Loucy (cell line): Measurements from ENCODE around the gene PITX3.
"Not testable (repeated sequence)": the region's sequence is repeated elsewhere in the genome, so short reads cannot be mapped to it uniquely, and the experiment has no call there.

Source experiments
- H2AFZ ChIP-seq: fragments of 200-600 bp; sonication (generic); 2 replicates; pipeline ENCODE4 v1.6.0; 2016; ENCODE audit warnings: antibody characterized with exemption, mild to moderate bottlenecking, low read length, moderate library complexity
- H3F3A ChIP-seq: fragments of 200-600 bp; 2 replicates; pipeline ENCODE4 v1.6.0; 2016; ENCODE audit warnings: antibody characterized with exemption, low read depth, mild to moderate bottlenecking
- H3K27me3 ChIP-seq: fragments of 200-600 bp; sonication (generic); 2 replicates; pipeline ENCODE4 v1.6.1; 2014; ENCODE audit warnings: low read length, mild to moderate bottlenecking; ENCODE audit not compliant: insufficient read depth, poor library complexity, severe bottlenecking
- H3K36me3 ChIP-seq: fragments of 200-600 bp; sonication (generic); 2 replicates; pipeline ENCODE4 v1.6.1; 2016; ENCODE audit warnings: low read length; ENCODE audit not compliant: insufficient read depth
- H3K4me1 ChIP-seq: fragments of 200-600 bp; sonication (generic); 2 replicates; pipeline ENCODE4 v1.5.1; 2014; ENCODE audit warnings: low read length, mild to moderate bottlenecking; ENCODE audit not compliant: insufficient read depth, poor library complexity, severe bottlenecking
- H3K4me2 ChIP-seq: fragments of 200-600 bp; sonication (generic); 2 replicates; pipeline ENCODE4 v1.6.0; 2014; ENCODE audit warnings: antibody characterized with exemption, low read length, low read depth, mild to moderate bottlenecking; ENCODE audit not compliant: poor library complexity, severe bottlenecking
- H3K4me3 ChIP-seq: fragments of 200-600 bp; sonication (generic); 2 replicates; pipeline ENCODE4 v1.5.1; 2014; ENCODE audit warnings: low read length, mild to moderate bottlenecking, mixed read lengths; ENCODE audit not compliant: poor library complexity, severe bottlenecking
- H3K79me2 ChIP-seq: fragments of 200-600 bp; sonication (generic); 2 replicates; pipeline ENCODE4 v1.6.1; 2014; ENCODE audit warnings: low read length; ENCODE audit not compliant: insufficient read depth
- H3K9ac ChIP-seq: fragments of 200-600 bp; sonication (generic); 2 replicates; pipeline ENCODE4 v1.6.0; 2014; ENCODE audit warnings: mild to moderate bottlenecking, low read depth, low read length, moderate library complexity; ENCODE audit not compliant: poor library complexity, severe bottlenecking
- H3K9me2 ChIP-seq: fragments of 200-600 bp; sonication (generic); replicated peaks from 2 replicates; pipeline ENCODE4 v1.6.1; 2016; ENCODE audit warnings: low read depth, low read length, mixed read lengths
- H3K9me3 ChIP-seq: fragments of 200-600 bp; sonication (generic); 2 replicates; pipeline ENCODE4 v1.6.1; 2014; ENCODE audit warnings: mild to moderate bottlenecking, antibody characterized with exemption, low read length, low read depth; ENCODE audit not compliant: insufficient read depth
- H4K20me1 ChIP-seq: fragments of 200-600 bp; sonication (generic); 2 replicates; pipeline ENCODE4 v1.6.0; 2014; ENCODE audit warnings: antibody characterized with exemption, low read length, mild to moderate bottlenecking; ENCODE audit not compliant: insufficient read depth, poor library complexity, severe bottlenecking
- CTCF ChIP-seq: fragments of 200-600 bp; sonication (generic); conservative IDR thresholded peaks from 2 replicates; pipeline ENCODE4 v1.5.1; 2014; ENCODE audit warnings: mild to moderate bottlenecking, antibody characterized with exemption, low read length
- EZH2phosphoT487 ChIP-seq: fragments of 200-600 bp; IDR thresholded peaks from 2 replicates; pipeline ENCODE4 v1.6.1; 2018; ENCODE audit warnings: antibody characterized with exemption, mild to moderate bottlenecking, moderate library complexity, borderline replicate concordance

Gene PITX3

DNA sequence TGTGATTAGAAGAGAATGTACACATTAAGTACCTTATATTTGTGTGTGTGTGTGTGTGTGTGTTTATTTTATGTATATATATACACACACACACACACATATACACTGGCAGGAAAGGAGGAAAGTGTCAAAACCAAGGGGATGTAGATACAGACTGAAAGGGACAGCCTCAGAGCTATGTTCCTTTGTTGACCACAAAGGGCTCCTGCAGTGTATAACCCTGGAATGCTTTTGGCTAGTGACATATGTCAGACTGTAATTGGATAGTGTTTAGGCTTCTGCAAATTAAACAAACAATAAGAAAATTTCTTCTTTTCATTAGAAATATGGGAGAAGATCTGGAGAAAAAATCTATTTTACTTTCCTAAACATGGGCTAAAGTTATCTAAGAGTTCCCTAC is 19.9 kb upstream of the PITX3 start:
- Histone ChIP-seq H3K4me2 (no peak overlapping the region), H4K20me1 (peaks cover 7% of the 10 kb centered on the region), H3K36me3 (peaks cover 64% of the 10 kb centered on the region; the same call in 1 of the 2 replicates), H3K27me3 (no peaks in the 10 kb centered on the region), H3K4me1 (no peaks in the 10 kb centered on the region), H3K9me3 (no peaks in the 10 kb centered on the region), H3K79me2 (peaks cover 57% of the 10 kb centered on the region), H3K4me3 (no peak overlapping the region), H3F3A (no peaks in the 10 kb centered on the region), H2AFZ (no peak overlapping the region), H3K9me2 (no peaks in the 10 kb centered on the region), H3K9ac (no peak overlapping the region)
- TF ChIP-seq CTCF (no peak), EZH2phosphoT487 (no peak)

GRCh38 chr10:102255404-102255803 is 14.1 kb upstream of the PITX3 start:
- Histone ChIP-seq H4K20me1 (peaks cover 32% of the 10 kb centered on the region), H3K9me3 (no peaks in the 10 kb centered on the region), H3K4me3 (no peak overlapping the region), H3K36me3 (peaks cover 17% of the 10 kb centered on the region; the same call in 1 of the 2 replicates), H3K9ac (no peak overlapping the region), H3K4me1 (no peaks in the 10 kb centered on the region), H2AFZ (no peak overlapping the region), H3K79me2 (peaks cover 73% of the 10 kb centered on the region), H3K4me2 (no peak overlapping the region), H3K9me2 (no peaks in the 10 kb centered on the region), H3F3A (no peaks in the 10 kb centered on the region), H3K27me3 (no peaks in the 10 kb centered on the region)
- TF ChIP-seq EZH2phosphoT487 (no peak), CTCF (no peak)

DNA sequence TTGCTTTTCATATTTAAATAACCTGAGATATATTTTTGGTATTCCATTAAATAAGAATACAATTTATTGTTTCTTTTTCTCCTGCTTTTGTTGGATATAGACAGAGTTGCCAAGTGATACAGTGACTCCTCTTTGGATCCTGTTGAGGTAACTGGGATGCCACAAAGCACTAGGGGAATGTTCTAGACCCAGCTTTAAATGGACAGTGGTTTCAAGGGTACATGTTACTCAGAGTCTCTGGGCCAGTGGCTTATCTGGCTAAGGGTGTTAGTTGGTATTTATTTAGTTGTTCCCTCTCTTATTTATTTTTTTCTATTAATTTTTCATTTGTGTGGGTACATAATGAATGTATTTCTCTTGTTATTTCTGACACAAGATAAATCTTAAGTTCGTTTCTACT is 13.1 kb upstream of the PITX3 start:
- Histone ChIP-seq H3K4me3 (no peak overlapping the region), H4K20me1 (peaks cover 40% of the 10 kb centered on the region), H3K36me3 (peaks cover 8% of the 10 kb centered on the region; the same call in 1 of the 2 replicates), H3K4me2 (no peak overlapping the region), H3K4me1 (no peaks in the 10 kb centered on the region), H3F3A (no peaks in the 10 kb centered on the region), H3K9me3 (no peaks in the 10 kb centered on the region), H3K9ac (no peak overlapping the region), H3K9me2 (no peaks in the 10 kb centered on the region), H2AFZ (no peak overlapping the region), H3K27me3 (no peaks in the 10 kb centered on the region), H3K79me2 (peaks cover 83% of the 10 kb centered on the region)
- no peak for TF ChIP-seq CTCF
- TF ChIP-seq EZH2phosphoT487: no peak

- peaks cover 95% of the 10 kb centered on the region for H3K79me2 ChIP-seq
- not testable (repeated sequence) for H3K4me2 ChIP-seq, H3K9ac ChIP-seq, H3K4me3 ChIP-seq, H3K36me3 ChIP-seq, H2AFZ ChIP-seq, H3F3A ChIP-seq, H3K9me2 ChIP-seq, H3K9me3 ChIP-seq, H3K27me3 ChIP-seq
- H4K20me1 ChIP-seq: peaks cover 59% of the 10 kb centered on the region
- H3K4me1 ChIP-seq: peaks cover 19% of the 10 kb centered on the region
These were observed 11.2 kb upstream of the PITX3 start for GRCh38 chr10:102252508-102252907.
